ENCODE results near the gene CALB2.

DNA sequence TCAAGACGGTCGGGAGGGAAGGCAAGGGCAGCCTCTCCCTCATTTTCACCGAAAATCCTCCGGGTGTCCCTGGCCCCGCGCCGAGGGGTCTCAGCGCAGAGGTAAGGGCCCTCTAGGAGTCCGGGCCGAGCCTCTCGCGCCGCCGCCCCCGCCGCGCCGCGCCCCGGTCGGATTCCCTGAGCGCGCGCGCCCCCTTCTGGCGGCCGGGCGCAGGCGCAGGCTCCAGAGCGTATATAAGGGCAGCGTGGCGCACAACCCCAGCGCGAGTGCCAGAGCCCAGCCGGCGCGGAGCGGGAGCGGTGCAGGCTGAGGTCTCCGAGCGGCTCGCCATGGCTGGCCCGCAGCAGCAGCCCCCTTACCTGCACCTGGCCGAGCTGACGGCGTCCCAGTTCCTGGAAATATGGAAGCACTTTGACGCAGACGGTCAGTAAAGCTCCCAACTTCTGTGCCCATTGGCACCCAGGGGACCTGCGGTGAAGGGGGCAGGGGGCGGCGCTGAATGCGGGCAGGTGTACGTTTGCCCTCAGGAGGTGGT lies at the start of gene CALB2:
- TF ChIP-seq HINFP (CRISPR knock-in tag; IDR thresholded peaks at IDR 0.05; ENCODE audit: low read depth) (no peak), MLX (CRISPR knock-in tag; IDR thresholded peaks at IDR 0.05) (no peak), XRCC5 (optimal IDR thresholded peaks at IDR 0.05; ENCODE audit: low read length) (peak; percentile 88), ELF4 (CRISPR knock-in tag; IDR thresholded peaks at IDR 0.05; ENCODE audit: borderline replicate concordance) (no peak), ZNF883 (CRISPR knock-in tag; IDR thresholded peaks at IDR 0.05; ENCODE audit: not compliant biosample characterization) (no peak), POLR2A (IDR thresholded peaks at IDR 0.05; ENCODE audit: insufficient read depth in 1 of 2, low read depth in 2 of 2, low read length in 2 of 2) (no peak), RFX3 (CRISPR knock-in tag; IDR thresholded peaks at IDR 0.05) (no peak), HDAC2 (CRISPR knock-in tag; IDR thresholded peaks at IDR 0.05) (no peak)
- TF ChIP-seq, protein P1, sequence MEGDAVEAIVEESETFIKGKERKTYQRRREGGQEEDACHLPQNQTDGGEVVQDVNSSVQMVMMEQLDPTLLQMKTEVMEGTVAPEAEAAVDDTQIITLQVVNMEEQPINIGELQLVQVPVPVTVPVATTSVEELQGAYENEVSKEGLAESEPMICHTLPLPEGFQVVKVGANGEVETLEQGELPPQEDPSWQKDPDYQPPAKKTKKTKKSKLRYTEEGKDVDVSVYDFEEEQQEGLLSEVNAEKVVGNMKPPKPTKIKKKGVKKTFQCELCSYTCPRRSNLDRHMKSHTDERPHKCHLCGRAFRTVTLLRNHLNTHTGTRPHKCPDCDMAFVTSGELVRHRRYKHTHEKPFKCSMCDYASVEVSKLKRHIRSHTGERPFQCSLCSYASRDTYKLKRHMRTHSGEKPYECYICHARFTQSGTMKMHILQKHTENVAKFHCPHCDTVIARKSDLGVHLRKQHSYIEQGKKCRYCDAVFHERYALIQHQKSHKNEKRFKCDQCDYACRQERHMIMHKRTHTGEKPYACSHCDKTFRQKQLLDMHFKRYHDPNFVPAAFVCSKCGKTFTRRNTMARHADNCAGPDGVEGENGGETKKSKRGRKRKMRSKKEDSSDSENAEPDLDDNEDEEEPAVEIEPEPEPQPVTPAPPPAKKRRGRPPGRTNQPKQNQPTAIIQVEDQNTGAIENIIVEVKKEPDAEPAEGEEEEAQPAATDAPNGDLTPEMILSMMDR (CRISPR knock-in tag; IDR thresholded peaks at IDR 0.05): peak; percentile 89
- TF ChIP-seq, protein P2, sequence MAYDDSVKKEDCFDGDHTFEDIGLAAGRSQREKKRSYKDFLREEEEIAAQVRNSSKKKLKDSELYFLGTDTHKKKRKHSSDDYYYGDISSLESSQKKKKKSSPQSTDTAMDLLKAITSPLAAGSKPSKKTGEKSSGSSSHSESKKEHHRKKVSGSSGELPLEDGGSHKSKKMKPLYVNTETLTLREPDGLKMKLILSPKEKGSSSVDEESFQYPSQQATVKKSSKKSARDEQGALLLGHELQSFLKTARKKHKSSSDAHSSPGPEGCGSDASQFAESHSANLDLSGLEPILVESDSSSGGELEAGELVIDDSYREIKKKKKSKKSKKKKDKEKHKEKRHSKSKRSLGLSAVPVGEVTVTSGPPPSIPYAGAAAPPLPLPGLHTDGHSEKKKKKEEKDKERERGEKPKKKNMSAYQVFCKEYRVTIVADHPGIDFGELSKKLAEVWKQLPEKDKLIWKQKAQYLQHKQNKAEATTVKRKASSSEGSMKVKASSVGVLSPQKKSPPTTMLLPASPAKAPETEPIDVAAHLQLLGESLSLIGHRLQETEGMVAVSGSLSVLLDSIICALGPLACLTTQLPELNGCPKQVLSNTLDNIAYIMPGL (CRISPR knock-in tag; IDR thresholded peaks at IDR 0.05; ENCODE audit: borderline replicate concordance in 1 of 2, low read depth in 1 of 2): no peak
- TF ChIP-seq, protein P3, sequence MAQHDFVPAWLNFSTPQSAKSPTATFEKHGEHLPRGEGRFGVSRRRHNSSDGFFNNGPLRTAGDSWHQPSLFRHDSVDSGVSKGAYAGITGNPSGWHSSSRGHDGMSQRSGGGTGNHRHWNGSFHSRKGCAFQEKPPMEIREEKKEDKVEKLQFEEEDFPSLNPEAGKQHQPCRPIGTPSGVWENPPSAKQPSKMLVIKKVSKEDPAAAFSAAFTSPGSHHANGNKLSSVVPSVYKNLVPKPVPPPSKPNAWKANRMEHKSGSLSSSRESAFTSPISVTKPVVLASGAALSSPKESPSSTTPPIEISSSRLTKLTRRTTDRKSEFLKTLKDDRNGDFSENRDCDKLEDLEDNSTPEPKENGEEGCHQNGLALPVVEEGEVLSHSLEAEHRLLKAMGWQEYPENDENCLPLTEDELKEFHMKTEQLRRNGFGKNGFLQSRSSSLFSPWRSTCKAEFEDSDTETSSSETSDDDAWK (CRISPR knock-in tag; IDR thresholded peaks at IDR 0.05): no peak
